GM21381 (cell line): ENCODE results near the gene EFNA4.

Experiments used
- ATAC-seq: cut with Tn5 transposase; IDR thresholded peaks from one replicate; pipeline ENCODE4 v1.9.1; 2021; ENCODE audit warnings: mild to moderate bottlenecking, moderate library complexity; ENCODE audit not compliant: unreplicated experiment

EFNA4 gene

DNA sequence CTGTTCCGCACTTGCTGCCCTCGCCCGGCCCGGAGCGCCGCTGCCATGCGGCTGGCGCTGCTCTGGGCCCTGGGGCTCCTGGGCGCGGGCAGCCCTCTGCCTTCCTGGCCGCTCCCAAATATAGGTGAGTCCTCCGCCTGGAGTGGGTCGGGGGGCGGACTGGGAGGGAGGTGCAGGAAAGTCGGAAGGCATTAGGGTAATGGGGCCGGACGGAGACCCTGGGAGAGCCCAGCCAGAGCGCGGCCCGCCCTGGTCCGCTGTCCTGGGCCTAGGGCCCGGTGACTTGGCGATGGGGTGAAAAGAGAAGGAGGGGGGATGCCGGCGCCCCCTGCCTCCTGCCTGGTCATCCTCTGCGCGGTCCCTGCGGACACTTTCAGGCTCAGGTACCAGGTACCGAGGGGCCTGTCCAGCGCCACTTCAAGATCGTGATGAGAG lies 12.2 kb upstream of the EFNA4 start:
- no peak for ATAC-seq

DNA sequence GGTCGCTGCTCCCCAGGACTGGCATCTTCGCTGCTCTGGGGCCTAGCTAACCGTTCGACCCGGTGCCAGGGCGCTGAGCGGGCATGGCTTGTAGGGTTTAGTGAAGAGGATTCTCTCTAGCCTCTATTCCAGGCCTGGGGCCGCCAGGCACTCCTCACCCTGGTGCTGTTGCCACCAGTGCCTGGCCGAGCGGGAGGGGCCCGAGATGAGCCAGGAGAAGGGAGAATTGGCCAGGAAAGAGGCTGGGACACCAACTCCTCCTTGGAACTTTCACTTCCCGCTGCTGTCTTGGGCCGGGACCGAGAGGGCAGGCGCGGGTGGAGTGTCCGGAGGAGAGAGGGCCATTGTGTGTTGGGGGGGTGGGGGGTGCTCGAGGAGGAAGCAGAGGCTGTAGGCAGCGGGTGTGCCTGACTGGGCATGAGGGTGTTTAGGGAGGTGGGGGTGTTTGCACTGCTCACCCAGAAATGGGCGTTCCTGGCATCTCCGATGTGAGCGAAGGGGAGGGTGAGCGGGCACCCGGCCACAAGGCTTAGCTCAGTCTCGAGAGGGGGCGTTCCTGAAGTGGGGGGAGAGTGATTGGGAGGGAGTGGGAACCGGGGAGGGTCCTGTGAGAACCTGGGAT lies 11.7 kb upstream of the EFNA4 start:
- peak; percentile 9 for ATAC-seq

DNA sequence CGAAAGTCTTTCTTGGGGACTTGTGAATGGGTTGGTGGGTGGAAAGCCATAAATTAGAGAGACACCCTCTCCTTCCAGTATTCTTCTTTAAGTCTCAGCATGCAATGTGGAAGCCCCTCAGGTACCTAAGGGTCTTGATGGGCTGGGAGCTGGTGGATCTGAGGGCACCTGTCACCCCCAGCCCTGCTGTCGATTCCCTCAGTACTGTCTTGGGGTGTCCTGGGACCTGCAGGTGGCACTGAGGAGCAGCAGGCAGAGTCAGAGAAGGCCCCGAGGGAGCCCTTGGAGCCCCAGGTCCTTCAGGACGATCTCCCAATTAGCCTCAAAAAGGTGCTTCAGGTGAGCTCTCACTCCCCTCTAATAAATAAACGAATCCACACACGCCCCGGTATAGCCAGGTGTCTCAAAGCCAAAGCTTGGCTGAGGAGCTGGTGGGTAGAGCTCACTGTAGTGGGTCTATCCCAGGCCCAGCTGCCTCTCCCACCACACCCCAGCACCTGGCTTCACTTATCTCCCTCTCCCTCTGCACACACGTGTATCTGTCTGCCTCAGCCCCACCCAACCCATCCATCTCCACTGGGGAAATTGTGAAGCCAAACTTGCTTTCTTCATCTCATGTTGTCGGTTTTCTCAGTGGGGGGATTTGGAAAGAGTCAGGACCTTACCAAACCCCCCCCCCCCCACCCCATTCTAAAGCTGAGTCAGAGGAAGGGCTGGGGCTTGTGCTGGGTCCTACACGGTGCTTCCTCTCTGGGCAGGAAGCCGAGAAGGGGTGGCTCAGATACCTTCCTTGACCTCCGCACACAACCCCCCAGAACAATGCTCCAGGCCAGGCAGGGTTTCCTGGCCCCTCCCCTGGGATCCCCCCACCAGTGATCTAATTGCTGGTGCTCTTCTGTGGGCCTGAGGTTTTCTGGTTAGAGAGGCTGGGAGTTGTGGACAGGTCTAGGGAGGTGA lies 10.8 kb upstream of the EFNA4 start:
- ATAC-seq: no peak

DNA sequence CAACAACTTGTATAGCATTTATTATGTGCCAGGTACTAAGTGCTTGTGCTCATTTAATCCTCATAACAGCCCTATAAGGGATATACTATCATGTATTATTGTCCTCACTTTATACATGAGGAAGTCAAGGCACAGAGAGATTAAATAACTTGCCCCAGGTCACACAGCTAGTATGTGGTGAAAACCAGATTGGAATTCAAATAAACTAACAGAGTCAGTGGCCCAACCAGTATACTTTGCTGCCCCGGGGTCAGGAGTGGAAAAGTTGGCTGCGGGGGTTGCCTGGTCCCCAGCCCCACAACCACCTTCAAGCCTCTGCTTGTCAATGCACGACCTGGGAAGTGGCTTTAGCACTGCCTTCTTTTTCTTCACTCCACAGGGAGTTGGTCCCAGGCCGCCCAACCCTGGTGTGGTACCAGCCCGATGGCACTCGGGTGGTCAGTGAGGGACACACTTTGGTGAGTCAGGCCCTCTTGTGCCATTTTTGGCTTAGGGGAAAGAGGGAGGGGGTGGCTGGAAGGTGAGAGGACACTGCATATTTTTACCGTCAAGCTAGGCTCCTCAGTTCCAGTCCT lies 9.9 kb upstream of the EFNA4 start:
- no peak for ATAC-seq

DNA sequence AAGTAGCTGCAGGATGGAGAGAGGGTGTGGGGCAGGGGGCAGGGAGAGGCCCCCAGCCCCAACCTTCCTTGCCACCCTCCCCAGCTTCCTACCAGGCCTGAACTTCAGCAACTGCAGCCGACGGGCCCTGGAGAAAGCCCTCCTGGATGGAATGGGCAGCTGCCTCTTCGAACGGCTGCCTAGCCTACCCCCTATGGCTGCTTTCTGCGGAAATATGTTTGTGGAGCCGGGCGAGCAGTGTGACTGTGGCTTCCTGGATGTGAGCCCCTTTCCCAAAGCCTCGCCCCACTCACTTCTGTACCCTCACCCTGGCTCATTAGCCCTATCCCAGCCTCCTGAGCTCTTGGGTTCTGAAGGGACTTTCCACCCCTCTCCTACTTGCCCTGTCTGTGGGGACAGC lies 6.4 kb upstream of the EFNA4 start:
- ATAC-seq: no peak

DNA sequence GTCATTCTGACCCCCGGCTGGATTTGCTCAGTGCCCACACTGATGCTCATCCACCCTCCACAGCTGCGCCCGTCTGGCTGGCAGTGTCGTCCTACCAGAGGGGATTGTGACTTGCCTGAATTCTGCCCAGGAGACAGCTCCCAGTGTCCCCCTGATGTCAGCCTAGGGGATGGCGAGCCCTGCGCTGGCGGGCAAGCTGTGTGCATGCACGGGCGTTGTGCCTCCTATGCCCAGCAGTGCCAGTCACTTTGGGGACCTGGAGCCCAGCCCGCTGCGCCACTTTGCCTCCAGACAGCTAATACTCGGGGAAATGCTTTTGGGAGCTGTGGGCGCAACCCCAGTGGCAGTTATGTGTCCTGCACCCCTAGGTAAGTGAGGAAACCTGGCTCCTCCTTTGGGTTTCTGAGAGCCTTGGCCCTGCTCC lies 5.7 kb upstream of the EFNA4 start:
- no peak for ATAC-seq

DNA sequence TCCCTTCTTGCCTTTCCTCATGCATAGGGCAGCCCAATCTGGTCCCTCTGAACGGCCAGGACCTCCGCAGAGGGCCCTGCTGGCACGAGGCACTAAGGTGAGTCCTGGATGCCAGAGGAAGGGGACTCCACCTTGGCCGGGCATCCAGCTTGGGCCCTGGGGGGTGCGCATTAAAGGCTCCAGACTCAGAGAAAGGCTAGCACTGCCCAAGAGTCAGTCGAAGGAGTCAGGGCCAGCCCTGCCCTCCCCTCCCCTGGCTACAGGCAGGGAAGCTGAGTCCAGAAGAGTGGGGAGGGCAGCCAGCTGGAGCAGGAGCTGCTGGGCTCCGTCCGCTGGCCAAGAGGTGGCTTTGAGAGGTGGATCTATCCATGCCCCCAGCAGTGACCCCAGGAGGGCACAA lies 2.8 kb upstream of the EFNA4 start:
- ATAC-seq: no peak

DNA sequence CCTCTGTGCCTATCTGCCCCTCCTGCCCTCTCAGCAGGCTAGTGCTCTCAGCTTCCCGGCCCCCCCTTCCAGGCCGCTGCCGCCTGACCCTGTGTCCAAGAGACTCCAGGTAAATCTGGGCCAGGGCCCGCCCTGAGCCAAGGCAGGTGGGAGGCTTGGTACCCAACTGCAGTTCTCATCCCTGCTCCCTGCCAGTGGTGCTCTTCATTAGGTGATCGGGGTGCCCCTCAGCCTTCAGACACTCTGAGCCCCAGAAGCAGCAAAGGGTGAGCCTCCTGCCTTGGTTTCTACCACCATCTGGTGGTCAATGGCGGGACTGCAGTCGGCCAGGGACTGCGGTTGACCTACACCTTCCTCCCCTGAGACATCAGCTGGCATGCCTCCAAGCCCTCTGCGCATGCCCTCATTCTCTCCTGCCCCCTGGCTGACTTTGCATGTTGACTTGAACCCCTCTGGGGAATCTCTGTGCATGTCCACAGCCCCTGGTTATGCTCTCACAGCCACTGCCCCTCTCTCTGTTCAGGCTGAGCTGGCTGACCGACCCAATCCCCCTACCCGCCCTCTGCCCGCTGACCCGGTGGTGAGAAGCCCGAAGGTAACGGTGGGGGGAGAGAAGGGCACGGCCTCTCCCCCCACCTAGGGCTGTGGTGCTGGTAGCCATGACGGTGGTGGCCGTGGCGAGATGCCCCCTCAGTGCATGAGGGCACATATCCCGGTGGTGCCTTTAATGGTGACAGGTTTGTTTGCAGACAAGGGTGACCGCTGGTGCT lies 2.0 kb upstream of the EFNA4 start:
- no peak for ATAC-seq

DNA sequence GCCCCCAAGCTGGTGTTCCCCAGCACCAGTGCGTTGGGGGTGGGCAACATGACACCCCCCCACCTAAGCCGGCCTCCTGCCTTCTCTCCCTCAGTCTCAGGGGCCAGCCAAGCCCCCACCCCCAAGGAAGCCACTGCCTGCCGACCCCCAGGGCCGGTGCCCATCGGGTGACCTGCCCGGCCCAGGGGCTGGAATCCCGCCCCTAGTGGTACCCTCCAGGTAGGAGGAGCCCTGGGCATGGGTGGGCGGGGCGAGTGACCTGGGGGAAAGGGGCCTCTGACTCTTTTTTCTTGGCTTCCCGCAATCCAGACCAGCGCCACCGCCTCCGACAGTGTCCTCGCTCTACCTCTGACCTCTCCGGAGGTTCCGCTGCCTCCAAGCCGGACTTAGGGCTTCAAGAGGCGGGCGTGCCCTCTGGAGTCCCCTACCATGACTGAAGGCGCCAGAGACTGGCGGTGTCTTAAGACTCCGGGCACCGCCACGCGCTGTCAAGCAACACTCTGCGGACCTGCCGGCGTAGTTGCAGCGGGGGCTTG lies 1.3 kb upstream of the EFNA4 start:
- ATAC-seq: no peak

DNA sequence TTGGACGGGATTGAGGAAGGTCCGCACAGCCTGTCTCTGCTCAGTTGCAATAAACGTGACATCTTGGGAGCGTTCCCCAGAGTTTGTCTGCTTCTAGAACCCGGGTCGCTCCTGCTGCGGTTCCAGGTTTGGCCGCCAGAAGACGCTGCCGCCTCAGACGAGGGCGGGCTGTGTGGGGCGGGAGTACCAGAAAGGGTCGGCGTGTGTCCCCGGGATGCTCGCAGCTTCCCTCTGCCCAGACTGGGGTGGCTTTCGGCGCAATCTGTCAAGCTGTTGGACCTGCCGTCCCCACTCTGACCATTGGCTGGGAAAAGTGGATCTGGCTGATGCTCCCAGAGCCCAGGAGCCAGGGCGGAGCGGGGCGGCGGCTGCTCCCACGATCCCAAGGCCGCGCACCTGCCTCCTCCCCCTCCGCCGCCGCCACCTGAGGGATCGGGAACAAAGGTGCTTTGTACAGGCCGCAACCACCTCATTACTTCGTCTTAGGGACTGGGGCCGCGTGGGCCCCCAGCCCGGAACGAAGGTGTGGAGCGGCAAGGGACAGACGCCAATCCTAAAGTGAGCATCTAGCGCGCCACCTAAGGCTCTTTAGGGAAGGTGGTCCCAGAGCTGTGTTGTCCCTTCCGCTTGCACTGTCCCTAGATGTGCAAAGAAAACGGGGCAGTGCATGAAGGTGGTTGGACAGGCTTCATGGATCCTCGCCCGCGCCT lies 683 bp upstream of the EFNA4 start:
- no peak for ATAC-seq

DNA sequence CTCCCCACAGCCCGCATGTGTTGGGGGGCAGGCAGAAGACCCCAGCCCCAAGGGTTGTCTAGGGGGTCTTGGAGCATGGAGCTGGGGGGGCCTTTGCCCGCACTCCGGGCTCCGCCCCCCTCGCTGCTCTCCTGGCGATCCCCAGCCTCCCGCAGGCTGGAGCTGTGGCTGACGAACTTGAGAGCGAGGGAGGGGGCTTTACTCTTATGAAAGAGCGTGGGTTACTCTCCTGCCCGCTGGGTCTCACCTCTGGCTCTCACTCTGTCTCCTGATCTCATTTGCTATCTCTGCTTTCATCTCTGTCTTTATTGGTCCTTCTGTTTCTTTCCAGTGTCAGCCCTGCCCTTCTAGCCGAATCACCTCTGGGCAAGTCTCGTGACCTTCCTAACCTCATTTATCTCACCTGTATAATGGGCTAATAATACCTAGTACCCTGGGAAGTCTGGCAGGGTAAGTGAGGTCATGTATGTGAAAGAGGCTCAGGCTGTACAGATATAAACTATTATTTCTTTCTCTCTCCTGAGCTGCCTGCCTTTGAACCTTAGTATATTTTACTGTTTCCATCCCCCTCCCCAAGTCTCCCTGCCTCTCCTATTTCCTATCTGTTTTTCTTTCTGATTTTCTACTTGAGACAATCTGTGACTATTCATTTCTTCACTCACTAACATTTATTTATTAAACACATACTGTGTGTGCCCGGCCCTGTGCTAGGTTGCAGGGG lies 731 bp downstream of the EFNA4 start:
- peak; percentile 14 for ATAC-seq

DNA sequence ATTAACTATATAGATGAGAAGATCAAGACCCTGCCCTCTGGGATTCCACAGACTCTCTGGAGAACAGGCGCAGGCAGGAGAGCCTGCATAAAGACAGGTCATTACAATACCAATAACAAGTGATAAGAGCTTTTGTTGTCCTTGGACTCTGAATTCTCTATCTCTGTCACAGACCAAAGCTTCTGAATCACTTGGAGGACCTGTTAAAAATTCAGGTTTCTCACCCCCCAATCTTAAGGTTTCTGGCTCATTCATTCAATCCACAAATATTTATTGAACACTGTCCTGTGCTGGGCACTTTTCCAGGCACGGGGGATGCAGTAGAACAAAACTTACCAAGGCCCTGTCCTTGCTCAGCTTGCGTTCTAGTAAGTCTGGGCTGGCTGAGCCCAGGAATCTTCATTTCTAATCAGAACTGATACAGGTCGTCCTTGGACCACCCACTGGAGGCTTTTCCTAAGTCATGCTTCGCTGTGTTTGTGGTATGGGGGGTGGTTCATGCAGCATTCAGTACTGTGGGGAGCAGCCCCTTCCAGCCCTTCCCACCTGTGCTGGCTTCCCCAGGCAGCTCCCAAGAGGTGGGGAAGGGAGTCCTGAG lies 1.4 kb downstream of the EFNA4 start:
- ATAC-seq: no peak

DNA sequence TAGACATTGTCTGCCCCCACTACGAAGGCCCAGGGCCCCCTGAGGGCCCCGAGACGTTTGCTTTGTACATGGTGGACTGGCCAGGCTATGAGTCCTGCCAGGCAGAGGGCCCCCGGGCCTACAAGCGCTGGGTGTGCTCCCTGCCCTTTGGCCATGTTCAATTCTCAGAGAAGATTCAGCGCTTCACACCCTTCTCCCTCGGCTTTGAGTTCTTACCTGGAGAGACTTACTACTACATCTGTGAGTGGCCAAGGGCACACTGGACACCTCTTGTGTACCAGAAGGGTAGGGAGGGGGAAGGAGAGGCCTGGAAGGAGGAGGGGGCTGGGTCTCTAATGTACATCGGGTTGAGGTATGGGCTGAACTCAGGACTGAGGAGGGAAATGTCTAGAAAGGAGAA lies 3.2 kb downstream of the EFNA4 start:
- no peak for ATAC-seq

DNA sequence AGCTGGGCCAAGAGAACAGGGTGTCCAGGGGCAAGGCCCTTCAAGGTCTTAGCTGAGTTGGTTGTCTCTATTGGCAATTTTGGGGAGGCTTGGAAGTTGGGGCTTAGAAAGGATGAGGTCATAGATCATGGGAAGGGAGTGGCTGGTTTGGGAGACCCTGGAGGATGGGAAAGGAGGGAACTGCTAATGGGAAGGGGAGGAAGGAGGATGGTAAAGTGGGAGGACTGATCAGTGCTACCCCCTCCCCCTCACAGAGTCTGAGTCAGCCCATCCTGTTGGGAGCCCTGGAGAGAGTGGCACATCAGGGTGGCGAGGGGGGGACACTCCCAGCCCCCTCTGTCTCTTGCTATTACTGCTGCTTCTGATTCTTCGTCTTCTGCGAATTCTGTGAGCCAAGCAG lies 5.1 kb downstream of the EFNA4 start:
- ATAC-seq: no peak

DNA sequence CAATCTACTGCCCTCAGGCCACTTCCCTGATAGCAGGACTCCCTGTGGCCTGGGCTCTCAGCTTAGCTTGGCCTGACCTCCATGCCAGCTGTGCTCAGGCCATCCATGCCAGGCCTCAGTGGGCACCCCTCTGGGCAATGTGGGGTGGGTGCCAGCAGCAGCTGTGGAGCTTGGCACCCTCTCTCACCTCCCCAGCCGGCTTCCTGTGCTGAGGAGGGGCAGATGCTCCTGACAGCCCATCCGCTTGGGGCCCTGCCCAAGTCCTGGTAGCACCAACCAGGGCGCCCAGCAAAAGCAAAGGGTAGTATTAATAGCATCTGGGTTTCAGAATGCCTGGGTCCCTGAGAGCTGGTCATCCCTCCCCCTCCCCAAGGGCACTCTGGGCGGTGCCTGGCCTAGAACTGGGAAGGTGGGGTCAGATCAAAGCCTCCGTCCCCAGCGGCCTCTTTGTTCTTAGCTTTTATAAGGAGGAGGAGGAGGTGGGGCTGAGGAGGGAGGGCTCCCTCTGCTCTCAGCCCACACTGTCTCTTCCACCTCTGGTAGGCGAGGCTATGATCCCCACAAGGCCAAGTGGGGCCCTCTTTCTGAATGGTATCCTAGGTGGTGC lies 6.1 kb downstream of the EFNA4 start:
- no peak for ATAC-seq

DNA sequence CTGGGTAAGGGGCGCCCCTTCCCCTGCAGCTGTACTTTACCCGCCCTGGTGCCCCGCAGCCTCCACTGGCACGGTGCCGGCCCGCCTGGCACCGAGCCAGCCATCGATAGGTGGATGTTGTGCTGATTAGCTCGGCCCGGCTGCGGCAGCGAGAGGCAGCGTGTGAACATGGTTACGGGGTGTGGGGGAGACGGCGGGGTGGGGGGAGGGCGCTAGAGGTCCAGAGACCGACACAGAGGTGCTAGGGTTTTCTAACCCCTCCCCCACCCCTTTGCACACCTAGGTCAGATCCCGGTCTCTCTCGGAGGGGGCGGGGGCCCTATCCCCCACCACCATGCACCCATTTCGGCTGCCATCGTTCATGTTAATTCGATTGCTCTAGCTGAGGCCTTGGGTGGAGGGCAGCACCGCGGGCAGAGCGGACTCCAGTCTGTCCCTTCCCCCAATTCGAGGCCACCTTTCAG lies 6.7 kb downstream of the EFNA4 start:
- no peak for ATAC-seq

DNA sequence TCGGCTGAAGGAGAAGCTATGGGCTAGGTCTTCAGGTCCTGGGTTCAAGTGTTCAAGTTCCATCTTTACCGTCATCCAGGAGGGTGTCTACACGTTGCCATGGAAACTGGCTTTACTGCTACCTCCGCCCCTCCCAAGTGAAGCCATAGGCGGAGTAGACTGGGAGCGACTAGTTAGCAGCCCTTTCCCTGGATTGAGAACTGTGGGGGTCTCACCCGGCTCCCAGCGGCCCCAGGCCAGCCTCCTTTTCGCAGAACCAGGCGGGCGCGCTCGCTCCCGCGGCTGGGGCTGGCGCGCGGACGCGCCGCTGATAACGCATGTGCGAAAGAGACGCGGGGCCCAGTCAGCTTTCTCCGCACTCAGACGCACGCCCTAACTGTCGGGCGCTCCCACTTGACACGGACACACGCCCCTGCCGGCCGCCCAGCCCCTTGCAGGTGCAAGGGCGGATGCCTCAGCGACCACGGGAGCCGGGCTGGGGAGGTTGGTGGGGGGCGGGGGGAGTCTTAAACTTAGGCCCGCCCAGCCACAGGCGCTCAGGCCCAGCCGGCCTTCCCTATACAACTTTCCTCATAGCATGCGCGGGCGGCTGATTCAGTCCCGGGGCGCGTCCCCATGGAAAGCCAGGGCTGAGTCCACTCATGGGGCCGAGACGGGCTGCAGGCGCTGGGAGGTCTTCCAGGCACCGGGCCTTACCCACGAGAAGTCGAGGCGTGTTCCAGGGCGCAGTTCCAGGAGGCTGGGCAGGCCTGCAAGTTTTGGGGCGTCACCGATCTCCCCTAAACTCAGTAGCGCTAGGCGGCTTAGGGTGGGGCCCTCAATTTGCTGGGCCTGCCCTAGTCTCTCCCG lies 7.4 kb downstream of the EFNA4 start:
- peak; percentile 78 for ATAC-seq

DNA sequence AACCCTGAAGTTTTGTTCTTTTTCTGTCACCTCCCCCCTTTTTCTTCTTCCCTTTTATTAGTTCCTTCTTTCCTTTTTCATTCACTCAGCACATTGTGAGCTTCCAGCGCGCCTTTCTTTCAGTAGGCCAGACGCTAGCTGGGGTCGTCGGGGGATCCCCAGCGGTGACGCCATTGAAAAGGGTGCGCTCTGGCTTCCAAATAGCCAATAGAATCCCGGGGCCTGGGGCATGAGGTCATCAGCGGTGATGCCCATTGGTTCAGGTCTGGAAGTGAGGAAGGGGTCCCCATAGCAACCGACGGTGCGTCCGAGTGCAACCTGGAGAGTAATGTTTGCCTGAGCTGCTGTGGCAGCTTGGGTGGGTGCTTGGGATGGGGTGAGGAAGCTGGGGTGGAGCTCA lies 8.2 kb downstream of the EFNA4 start:
- no peak for ATAC-seq
